ENCODE measurements around the gene ANGPTL8. TPM values are rescaled to one million over a fixed set of nuclear protein-coding genes. Genes with fewer than 3 reads are reported as not detected.

Gene ANGPTL8
- total and polyA plus RNA-seq, 2 of the 13 experiments (the other 11 are each of a cell fraction or from before 2014, with no cell fraction given): 27.3 to 243 TPM

DNA sequence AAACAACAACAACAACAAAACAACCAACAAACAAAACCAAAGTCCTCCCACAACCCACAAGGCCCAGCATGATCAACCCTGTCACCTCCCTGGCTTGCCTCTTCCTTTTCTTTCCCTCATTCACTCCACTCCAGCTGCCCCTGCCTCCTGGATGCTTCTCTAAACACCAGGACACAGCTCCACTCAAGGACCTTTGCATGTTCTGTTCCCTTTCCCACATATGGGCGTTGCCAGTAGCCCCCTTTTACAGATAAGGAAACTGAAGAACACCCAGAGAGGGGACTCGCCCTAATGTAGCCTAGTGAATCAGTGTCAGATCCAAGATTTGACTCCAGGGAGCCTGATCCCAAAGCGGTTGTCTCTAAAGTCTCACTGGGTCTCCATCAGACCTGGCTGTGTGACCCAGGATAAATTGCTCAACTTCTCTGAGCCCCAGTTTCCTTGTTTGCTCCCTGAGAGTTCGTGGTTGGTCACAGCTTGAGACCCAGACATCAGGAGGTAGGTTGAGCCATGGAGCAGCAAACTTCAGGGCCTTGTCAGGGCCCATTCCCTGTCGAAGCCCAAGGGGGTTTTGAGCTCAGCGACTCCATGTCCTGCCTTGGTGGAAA, 25.9 kb downstream of the ANGPTL8 start:
- no peak overlapping the region for H2AFZ ChIP-seq (ENCODE audit: low read length)
- ATAC-seq: no peak; the same call in 2 of the 3 replicates
- no TSS peak for BruUV-seq (replicated peaks)
- no peaks in the 10 kb centered on the region for H3K36me3 ChIP-seq (replicated peaks in 1 of 2; ENCODE audit: control insufficient read depth in 1 of 2, insufficient read depth in 2 of 2, low read length in 2 of 2)
- ChIA-PET POLR2A (interaction anchor here (0.7 to 2.6 kb wide), 7 partner anchors 9 to 122 kb away, joined by 3 to 12 read pairs (median 5); partner anchors contain the start of gene SWSAP1), CTCF (ENCODE audit: low intra/inter-chr PET ratio, low total read pairs) (no interaction called here)
- peak overlapping the region in 1 of 3 experiments; percentile 14; a peak in 1 of 6 replicates for H3K4me3 ChIP-seq (replicated peaks in 1 of 3; ENCODE audit: insufficient read depth in 1 of 3, low read depth in 2 of 3, low read length in 3 of 3)
- no peaks in the 10 kb centered on the region for H4K20me1 ChIP-seq (ENCODE audit: insufficient read depth, low read length)
- H3K27me3 ChIP-seq (ENCODE audit: control insufficient read depth in 1 of 2, insufficient read depth in 2 of 2, low read length in 2 of 2): peaks cover 0 to 2% of the 10 kb centered on the region in 2 experiments; a peak in 1 of 5 replicates
- no peak for FAIRE-seq
- peak overlapping the region; percentile 55 for H3K4me2 ChIP-seq (ENCODE audit: low read depth, low read length)
- no peaks in the 10 kb centered on the region for H3K79me2 ChIP-seq (ENCODE audit: insufficient read depth, low read length)
- no peak for DNase-seq (ENCODE audit: low spot score)
- intact Hi-C loops (cut with micrococcal nuclease; ENCODE audit: unreplicated experiment) (loop anchor here (2.0 kb wide), 1 partner anchor 22 kb away; no protein-coding TSS in a partner anchor), in situ Hi-C loops (cut with HindIII; ENCODE audit: extremely low pct_ligation_motif_present, low pct_unique_long_range_greater_than_20kb) (no loop called here)
- H3K9ac ChIP-seq (ENCODE audit: insufficient read depth, low read depth, low read length): peak overlapping the region; percentile 23; the same call in 1 of the 2 replicates
- no peaks in the 10 kb centered on the region for H3K9me3 ChIP-seq (ENCODE audit: low read length)
- TF ChIP-seq ZKSCAN5 (CRISPR knock-in tag; IDR thresholded peaks at IDR 0.05): peak; percentile 88
- no peak for TF ChIP-seq FOXP1 (IDR thresholded peaks at IDR 0.05)
- no peak for TF ChIP-seq FOXP1 (CRISPR knock-in tag; IDR thresholded peaks at IDR 0.05)
- TF ChIP-seq, protein P1, sequence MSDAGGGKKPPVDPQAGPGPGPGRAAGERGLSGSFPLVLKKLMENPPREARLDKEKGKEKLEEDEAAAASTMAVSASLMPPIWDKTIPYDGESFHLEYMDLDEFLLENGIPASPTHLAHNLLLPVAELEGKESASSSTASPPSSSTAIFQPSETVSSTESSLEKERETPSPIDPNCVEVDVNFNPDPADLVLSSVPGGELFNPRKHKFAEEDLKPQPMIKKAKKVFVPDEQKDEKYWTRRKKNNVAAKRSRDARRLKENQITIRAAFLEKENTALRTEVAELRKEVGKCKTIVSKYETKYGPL (CRISPR knock-in tag; IDR thresholded peaks at IDR 0.05): no peak
- no peak for TF ChIP-seq FOXO1 (CRISPR knock-in tag; IDR thresholded peaks at IDR 0.05)
- TF ChIP-seq, protein P2, sequence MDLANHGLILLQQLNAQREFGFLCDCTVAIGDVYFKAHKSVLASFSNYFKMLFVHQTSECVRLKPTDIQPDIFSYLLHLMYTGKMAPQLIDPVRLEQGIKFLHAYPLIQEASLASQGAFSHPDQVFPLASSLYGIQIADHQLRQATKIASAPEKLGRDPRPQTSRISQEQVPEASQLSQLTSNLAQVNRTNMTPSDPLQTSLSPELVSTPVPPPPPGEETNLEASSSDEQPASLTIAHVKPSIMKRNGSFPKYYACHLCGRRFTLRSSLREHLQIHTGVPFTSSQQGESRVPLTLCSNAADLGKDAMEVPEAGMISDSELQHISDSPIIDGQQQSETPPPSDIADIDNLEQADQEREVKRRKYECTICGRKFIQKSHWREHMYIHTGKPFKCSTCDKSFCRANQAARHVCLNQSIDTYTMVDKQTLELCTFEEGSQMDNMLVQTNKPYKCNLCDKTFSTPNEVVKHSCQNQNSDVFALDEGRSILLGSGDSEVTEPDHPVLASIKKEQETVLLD (CRISPR knock-in tag; IDR thresholded peaks at IDR 0.05; ENCODE audit: low read depth): 0 out of 2 replicates have a peak, but pooled peaks have one; percentile 49
- TF ChIP-seq, protein P3, sequence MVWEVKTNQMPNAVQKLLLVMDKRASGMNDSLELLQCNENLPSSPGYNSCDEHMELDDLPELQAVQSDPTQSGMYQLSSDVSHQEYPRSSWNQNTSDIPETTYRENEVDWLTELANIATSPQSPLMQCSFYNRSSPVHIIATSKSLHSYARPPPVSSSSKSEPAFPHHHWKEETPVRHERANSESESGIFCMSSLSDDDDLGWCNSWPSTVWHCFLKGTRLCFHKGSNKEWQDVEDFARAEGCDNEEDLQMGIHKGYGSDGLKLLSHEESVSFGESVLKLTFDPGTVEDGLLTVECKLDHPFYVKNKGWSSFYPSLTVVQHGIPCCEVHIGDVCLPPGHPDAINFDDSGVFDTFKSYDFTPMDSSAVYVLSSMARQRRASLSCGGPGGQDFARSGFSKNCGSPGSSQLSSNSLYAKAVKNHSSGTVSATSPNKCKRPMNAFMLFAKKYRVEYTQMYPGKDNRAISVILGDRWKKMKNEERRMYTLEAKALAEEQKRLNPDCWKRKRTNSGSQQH (CRISPR knock-in tag; IDR thresholded peaks at IDR 0.05; ENCODE audit: low read depth): peak; percentile 20
- no peak for TF ChIP-seq XBP1 (CRISPR knock-in tag; IDR thresholded peaks at IDR 0.05)
- TF ChIP-seq ZNF768 (CRISPR knock-in tag; IDR thresholded peaks at IDR 0.05): peak; percentile 98
- TF ChIP-seq HOXA9 (CRISPR knock-in tag; IDR thresholded peaks at IDR 0.05; ENCODE audit: borderline replicate concordance): 0 out of 2 replicates have a peak, but pooled peaks have one; percentile 26
- TF ChIP-seq, protein P4, sequence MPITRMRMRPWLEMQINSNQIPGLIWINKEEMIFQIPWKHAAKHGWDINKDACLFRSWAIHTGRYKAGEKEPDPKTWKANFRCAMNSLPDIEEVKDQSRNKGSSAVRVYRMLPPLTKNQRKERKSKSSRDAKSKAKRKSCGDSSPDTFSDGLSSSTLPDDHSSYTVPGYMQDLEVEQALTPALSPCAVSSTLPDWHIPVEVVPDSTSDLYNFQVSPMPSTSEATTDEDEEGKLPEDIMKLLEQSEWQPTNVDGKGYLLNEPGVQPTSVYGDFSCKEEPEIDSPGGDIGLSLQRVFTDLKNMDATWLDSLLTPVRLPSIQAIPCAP (CRISPR knock-in tag; IDR thresholded peaks at IDR 0.05; ENCODE audit: low read depth): 0 out of 2 replicates have a peak, but pooled peaks have one; percentile 12
- no peak for TF ChIP-seq ATM (IDR thresholded peaks at IDR 0.05; ENCODE audit: borderline replicate concordance)
- peak; percentile 13; the same call in 1 of the 2 replicates for TF ChIP-seq ZC3H13 (CRISPR knock-in tag; IDR thresholded peaks at IDR 0.05)
- 3% methylated on average over 6 of the region's 6 CpGs for WGBS (ENCODE audit: low lambda C conversion rate)
- peak overlapping the region; percentile 25 for H3K27ac ChIP-seq (ENCODE audit: extremely low read length, insufficient read depth, low read length)
- peaks cover 81% of the 10 kb centered on the region for H3K4me1 ChIP-seq (ENCODE audit: insufficient read depth, low read length)

Measured in HepG2 (cell line).